ENCODE measurements around the gene PHF21B.

PHF21B gene

GRCh38 chr22:44847380-44847779 is 162.4 kb downstream of the PHF21B start:
- no peak for TF ChIP-seq CTCF (IDR thresholded peaks at IDR 0.05; ENCODE audit: borderline replicate concordance, control extremely low read depth, extremely low read depth, insufficient read depth, missing control alignments)
- no peak for DNase-seq (ENCODE audit: low spot score)
- in situ Hi-C loops (cut with MboI; ENCODE audit: low sequenced_read_pairs, unreplicated experiment), result no loop called here

GRCh38 chr22:44846726-44847275 is 163.0 kb downstream of the PHF21B start:
- TF ChIP-seq CTCF (IDR thresholded peaks at IDR 0.05; ENCODE audit: borderline replicate concordance, control extremely low read depth, extremely low read depth, insufficient read depth, missing control alignments), result no peak
- in situ Hi-C loops (cut with MboI; ENCODE audit: low sequenced_read_pairs, unreplicated experiment), result no loop called here
- no peak for DNase-seq (ENCODE audit: low spot score)

- no peak for TF ChIP-seq CTCF (IDR thresholded peaks at IDR 0.05; ENCODE audit: borderline replicate concordance, control extremely low read depth, extremely low read depth, insufficient read depth, missing control alignments)
- DNase-seq (ENCODE audit: low spot score), result no peak
- in situ Hi-C loops (cut with MboI; ENCODE audit: low sequenced_read_pairs, unreplicated experiment), result no loop called here
Measured at GRCh38 chr22:44845796-44846720, 163.7 kb downstream of the PHF21B start.

GRCh38 chr22:44845191-44845590 is 164.6 kb downstream of the PHF21B start:
- TF ChIP-seq CTCF (IDR thresholded peaks at IDR 0.05; ENCODE audit: borderline replicate concordance, control extremely low read depth, extremely low read depth, insufficient read depth, missing control alignments), result no peak
- in situ Hi-C loops (cut with MboI; ENCODE audit: low sequenced_read_pairs, unreplicated experiment), result no loop called here
- no peak for DNase-seq (ENCODE audit: low spot score)

- in situ Hi-C loops (cut with MboI; ENCODE audit: low sequenced_read_pairs, unreplicated experiment), result no loop called here
- no peak for TF ChIP-seq CTCF (IDR thresholded peaks at IDR 0.05; ENCODE audit: borderline replicate concordance, control extremely low read depth, extremely low read depth, insufficient read depth, missing control alignments)
- DNase-seq (ENCODE audit: low spot score), result no peak
Measured at GRCh38 chr22:44842417-44842816, 167.4 kb downstream of the PHF21B start.

GRCh38 chr22:44840611-44841322 is 169.0 kb downstream of the PHF21B start:
- in situ Hi-C loops (cut with MboI; ENCODE audit: low sequenced_read_pairs, unreplicated experiment), result no loop called here
- no peak for TF ChIP-seq CTCF (IDR thresholded peaks at IDR 0.05; ENCODE audit: borderline replicate concordance, control extremely low read depth, extremely low read depth, insufficient read depth, missing control alignments)
- no peak for DNase-seq (ENCODE audit: low spot score)

All from GM13976 (cell line).